GM19043 (cell line): ENCODE data around the gene OR10V1.
"Not testable (repeated sequence)": the region's sequence is repeated elsewhere in the genome, so short reads cannot be mapped to it uniquely, and the experiment has no call there.

Experiments
- ATAC-seq: cut with Tn5 transposase; IDR thresholded peaks from one replicate; pipeline ENCODE4 v1.9.1; 2021; ENCODE audit warnings: low read depth; ENCODE audit not compliant: unreplicated experiment

Gene OR10V1

DNA sequence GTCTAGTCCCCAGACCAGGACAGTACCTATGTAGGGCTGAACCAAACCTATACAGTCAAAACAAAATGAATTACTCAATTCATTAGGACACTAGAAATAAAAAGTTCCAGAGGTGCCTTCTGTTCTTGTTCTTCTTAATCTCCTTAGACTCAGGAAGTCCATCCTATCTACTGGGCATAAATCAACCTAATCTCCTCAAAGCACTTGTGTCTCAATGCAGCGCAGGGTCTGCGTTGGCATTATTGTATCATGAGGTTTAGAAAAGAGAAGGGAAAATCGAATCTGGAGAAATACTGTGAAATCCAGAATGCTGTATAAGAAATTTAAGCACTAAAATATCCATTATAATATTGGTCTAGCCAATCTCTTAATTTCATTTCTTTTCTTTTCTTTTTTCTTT, 2.4 kb upstream of the OR10V1 start:
- ATAC-seq: no peak

- no peak for ATAC-seq
These were observed 3.4 kb downstream of the OR10V1 start for GRCh38 chr11:59710136-59710847.

- no peak for ATAC-seq
These were observed 5.1 kb downstream of the OR10V1 start for GRCh38 chr11:59708537-59708936.

DNA sequence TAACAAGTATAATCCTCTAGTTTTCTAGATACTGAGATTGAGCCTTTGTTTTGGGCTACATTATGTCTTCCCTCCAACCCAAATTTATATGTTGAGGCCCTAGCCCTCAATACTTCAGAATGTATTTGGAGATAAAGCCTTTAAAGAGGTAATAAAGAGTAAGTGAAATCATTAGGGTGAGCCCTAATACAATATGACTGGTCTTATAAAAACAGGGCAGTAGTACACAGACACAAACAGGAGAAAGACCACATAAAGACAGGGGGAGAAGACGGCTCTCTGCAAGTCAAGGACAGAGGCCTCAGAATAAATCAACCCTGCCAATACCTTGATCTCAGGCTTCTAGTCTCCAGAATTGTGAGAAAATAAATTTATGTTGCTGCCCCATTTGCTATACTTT, 6.3 kb downstream of the OR10V1 start:
- ATAC-seq: no peak

DNA sequence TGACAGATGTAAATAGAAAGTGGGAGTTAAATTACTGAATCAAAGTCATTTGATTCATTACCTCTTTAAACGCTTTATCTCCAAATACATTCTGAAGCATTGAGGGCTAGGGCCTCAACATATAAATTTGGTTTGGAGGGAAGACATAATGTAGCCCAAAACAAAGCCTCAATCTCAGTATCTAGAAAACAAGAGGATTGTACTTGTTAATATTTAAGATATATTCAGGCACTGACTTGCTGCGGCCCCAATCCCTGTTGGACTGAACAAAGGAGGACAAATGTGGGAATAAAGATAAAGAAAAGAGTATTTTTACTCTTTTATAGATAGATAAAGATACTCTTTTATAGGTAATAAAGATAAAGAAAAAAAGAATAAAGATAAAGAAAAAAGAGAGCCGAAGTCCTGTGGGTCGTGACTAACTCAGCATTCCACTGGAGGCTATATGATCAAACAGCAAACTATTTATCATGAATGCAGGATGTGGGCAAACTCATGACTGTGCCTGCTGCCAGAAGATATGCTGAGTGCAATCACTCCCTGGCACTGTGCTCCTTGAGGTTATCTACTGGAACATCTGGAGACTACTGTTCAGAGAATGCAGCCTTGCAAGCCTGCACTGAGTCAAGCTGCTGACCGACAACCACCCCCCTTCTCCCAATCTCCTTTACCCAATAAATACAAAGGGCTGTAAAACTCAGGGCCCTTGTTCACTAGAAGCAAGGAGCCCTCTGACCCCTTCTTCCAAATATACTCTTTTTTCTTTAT, 6.9 kb downstream of the OR10V1 start:
- no peak for ATAC-seq

DNA sequence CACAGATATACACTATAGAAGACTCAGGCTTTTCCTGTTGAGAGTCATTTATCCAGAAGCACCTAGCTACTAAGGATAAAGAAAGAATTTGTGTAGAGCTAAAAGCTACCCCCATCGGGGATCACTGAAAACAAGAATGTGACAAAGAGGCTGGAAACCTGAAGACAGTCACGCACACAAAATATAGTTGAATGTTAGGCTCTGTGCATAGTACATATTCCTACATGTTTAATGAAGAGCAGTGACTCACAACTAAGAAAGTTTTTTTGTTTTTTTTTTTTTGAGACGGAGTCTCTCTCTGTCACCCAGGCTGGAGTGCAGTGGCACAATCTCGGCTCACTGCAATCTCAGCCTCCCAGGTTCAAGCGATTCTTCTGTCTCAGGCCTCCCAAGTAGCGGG, 8.4 kb downstream of the OR10V1 start:
- no peak for ATAC-seq

DNA sequence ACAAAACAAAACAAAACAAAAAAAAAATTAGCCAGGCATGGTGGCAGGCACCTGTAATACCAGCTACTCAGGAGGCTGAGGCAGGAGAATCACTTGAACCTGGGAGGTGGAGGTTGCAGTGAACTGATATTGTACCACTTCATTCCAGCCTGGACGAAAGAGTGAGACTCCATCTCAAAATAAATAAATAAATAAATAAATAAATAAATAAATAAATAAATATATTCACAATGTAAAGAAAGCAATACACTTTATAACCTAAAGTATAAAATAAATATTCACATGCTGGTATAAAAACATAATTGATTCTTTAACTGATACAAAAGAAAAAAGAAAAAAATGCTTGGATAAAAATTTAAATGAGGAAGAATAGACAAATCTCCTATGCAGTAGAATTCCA, 10.1 kb downstream of the OR10V1 start:
- not testable (repeated sequence) for ATAC-seq

- ATAC-seq: not testable (repeated sequence)
These were observed 13.5 kb downstream of the OR10V1 start for GRCh38 chr11:59700157-59700556.

DNA sequence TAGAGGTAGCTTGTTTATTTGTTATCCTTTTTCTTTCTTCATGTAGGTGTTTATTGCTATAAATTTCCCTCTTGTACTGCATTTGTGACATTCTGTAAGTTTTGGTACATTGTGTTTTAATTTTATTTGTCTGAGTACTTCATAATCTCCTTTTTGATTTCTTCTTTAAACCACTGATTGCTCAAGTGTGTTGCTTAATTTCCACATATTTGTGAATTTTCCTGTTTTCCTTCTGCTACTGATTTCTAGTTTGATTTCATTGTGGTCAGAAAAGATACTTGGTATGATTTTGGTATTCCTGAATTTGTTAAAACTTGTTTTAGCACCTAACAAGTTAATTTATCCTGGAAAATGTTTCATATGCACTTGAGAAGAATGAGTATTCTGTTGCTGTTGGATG, 15.1 kb downstream of the OR10V1 start:
- no peak for ATAC-seq

DNA sequence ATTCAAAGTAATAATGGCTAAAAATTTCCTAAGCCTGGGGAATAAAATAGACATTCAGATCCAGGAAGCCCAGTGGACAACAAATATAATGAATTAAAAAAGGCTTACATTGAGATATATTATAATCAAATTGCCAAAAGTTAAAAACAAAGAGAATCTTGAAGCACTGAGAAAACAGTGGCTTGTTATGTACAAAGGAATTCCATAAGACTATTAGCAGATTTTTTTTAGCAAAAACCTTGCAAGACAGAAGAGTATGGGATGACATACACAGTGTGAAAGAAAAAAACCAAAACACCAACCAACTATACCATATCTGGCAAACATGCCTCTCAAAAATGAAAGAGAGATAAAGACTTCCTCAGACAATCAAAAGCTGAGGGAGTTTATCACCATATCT, 20.7 kb downstream of the OR10V1 start:
- ATAC-seq: no peak

GRCh38 chr11:59691156-59691555, 22.5 kb downstream of the OR10V1 start:
- no peak for ATAC-seq

GRCh38 chr11:59689015-59689414, 24.6 kb downstream of the OR10V1 start:
- no peak for ATAC-seq

DNA sequence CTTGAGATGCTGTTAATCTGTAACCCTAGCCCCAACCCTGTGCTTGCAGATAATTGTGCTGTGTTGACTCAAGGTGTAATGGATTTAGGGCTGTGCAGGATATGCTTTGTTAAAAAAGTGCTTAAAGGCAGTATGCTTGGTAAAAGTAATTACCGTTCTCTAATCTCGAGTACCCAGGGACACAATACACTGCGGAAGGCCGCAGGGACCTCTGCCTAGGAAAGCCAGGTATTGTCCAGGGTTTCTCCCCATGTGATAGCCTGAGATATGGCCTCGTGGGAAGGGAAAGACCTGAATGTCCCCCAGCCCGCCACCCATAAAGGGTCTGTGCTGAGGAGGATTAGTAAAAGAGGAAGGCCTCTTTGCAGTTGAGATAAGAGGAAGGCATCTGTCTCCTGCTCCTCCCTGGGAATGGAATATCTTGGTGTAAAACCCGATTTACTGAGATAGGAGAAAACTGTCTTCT, 32.4 kb downstream of the OR10V1 start:
- ATAC-seq: not testable (repeated sequence)

GRCh38 chr11:59680287-59681154, 33.1 kb downstream of the OR10V1 start:
- ATAC-seq: peak; percentile 84

DNA sequence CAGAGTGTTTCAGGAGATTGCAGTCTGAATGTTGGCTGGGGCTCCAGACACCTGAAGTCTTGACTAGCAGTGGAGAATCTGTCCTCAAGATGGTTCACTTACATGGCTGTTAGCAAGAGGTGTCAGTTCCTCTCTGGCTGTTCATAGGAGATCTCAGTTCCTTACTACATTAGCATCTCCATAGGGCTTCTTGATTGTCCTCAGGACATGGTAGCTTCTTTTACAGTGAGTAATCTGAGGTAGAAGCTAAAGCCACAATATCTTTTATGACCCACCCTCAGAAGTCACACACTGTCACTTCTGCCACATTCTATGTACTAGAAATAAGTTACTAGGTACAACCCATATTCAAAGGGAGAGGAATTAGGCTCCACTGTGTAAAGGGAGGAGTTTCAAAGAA, 34.3 kb downstream of the OR10V1 start:
- ATAC-seq: no peak

GRCh38 chr11:59678813-59679165, 34.9 kb downstream of the OR10V1 start:
- ATAC-seq: no peak

DNA sequence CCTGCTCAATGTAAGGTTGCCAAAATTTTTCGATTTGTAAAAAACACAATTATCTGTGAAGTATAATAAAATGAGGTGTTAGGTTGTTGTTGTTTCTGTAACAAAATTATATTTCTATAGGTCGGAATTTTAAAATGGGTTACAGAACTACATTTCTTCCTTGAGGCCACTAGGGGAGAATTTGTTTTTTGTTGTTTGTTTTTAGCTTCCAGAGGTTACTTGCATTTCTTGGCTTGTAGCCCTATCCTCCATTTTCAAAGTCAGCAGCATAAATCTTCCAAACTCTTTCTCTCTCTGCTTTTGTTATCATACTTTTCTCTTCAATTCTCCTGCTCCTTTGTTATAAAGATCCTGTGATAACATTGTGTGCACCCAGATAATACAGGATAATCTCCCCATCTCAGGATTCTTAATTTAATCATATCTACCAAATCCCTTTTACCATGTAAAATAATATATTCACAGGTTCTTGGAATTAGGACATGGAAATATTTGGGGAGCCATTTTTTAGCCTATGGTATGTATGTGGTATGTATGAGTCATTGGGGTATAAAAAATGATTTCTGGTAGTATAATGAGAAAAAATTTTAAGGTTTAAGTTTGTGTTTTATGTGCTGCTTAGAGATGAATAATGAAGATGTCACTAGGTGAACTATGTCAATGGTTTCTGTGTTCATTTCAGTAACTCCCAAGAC, 35.4 kb downstream of the OR10V1 start:
- ATAC-seq: no peak

DNA sequence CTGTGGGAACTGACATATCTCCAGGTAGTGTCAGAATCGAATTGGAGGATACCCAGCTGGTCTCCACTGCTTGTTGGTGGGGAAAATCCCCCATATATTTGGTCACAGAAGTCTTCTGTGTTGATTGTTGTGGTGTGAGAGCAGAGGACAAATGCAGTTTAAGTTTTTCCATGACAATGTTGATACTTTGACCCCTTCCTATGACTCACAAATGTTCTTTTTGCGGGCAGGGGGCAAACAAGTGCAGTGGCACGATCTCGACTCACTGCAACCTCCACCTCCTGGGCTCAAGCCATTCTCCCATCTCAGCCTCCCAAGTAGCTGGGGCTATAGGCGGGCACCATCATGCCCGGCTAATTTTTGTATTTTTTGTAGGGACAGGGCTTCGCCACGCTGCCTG, 37.4 kb downstream of the OR10V1 start:
- ATAC-seq: no peak

GRCh38 chr11:59674291-59674690, 39.4 kb downstream of the OR10V1 start:
- no peak for ATAC-seq

DNA sequence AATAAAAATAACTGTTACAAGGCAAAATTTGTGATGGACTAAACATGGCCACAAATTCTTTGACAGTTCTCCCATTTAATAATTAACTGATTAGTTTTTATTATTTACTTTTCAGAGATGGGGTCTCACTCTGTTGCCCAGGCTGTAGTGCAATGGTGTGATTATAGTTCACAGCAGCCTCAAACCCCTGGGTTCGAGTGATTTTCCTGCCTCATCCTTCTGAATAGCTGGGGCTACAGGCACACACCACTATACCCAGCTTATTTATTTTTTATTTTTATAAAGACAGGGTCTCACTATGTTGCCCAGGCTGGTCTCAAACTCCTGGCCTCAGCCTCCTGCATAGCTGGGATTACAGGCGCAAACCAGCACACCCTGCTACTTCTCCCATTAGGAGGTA, 40.4 kb downstream of the OR10V1 start:
- ATAC-seq: no peak

DNA sequence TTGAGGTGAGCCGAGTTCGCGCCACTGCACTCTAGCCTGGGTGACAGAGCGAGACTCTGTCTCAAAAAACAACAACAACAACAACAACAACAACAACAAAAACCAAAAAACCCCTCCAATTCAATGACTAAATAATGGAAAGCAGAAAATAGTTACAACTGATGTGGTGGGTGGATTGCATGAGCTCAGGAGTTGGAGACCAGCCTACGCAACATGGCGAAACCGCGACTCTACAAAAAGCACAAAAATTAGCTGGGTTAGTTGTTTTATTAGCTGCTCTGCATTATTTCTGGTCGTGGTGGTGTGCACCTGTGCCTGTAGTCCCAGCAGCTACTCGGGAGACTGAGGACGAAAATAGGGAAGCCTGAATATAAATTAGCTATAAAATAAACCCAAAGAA, 42.2 kb downstream of the OR10V1 start:
- ATAC-seq: no peak
